ENCODE measurements around the gene CFAP52. TPM values are rescaled to one million over a fixed set of nuclear protein-coding genes. Genes with fewer than 3 reads are reported as not detected.

The CFAP52 gene
- total and polyA plus RNA-seq, 2 of the 13 experiments (the other 11 are each of a cell fraction or from before 2014, with no cell fraction given) = not detected

DNA sequence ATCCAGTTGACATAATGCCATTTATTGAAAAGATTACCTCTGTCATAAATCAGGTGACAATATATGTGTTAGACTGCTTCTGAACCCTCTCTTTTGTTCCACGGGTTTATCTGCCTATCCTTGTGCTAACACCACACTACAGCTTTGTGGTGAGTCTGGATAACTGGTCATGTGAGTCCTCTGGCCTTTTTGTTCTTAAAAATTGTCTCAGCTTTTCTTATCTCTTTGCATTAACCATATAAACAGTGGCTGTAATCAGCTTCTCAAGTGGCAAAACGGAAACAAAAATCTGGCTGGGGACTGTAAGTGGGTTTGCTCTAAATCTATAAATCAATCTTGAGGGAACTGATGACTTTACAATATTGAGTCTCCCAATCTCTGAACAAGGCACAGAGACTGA lies 45.4 kb upstream of the CFAP52 start:
- Histone ChIP-seq H3K9ac (ENCODE audit: insufficient read depth, low read depth, low read length) (no peak overlapping the region), H3K4me1 (ENCODE audit: insufficient read depth, low read length) (no peaks in the 10 kb centered on the region), H3K79me2 (ENCODE audit: insufficient read depth, low read length) (no peaks in the 10 kb centered on the region), H3K36me3 (replicated peaks in 1 of 2; ENCODE audit: control insufficient read depth in 1 of 2, insufficient read depth in 2 of 2, low read length in 2 of 2) (no peaks in the 10 kb centered on the region), H3K27me3 (ENCODE audit: control insufficient read depth in 1 of 2, insufficient read depth in 2 of 2, low read length in 2 of 2) (no peaks in the 10 kb centered on the region), H3K4me2 (ENCODE audit: low read depth, low read length) (no peak overlapping the region), H4K20me1 (ENCODE audit: insufficient read depth, low read length) (no peaks in the 10 kb centered on the region), H2AFZ (ENCODE audit: low read length) (no peak overlapping the region), H3K4me3 (replicated peaks in 1 of 3; ENCODE audit: insufficient read depth in 1 of 3, low read depth in 2 of 3, low read length in 3 of 3) (no peak overlapping the region), H3K27ac (ENCODE audit: extremely low read length, insufficient read depth, low read length) (no peak overlapping the region), H3K9me3 (ENCODE audit: low read length) (no peaks in the 10 kb centered on the region)
- in situ Hi-C loops (cut with HindIII; ENCODE audit: extremely low pct_ligation_motif_present, low pct_unique_long_range_greater_than_20kb) (no loop called here), intact Hi-C loops (cut with micrococcal nuclease; ENCODE audit: unreplicated experiment) (no loop called here)
- ATAC-seq = no peak
- WGBS (ENCODE audit: low lambda C conversion rate) = 71% methylated on average over 2 of the region's 2 CpGs
- ChIA-PET POLR2A (no interaction called here), CTCF (ENCODE audit: low intra/inter-chr PET ratio, low total read pairs) (no interaction called here)
- no TSS peak for BruUV-seq (replicated peaks)
- no peak for DNase-seq (ENCODE audit: low spot score)
- no peak for FAIRE-seq
- TF ChIP-seq TBL1XR1 (IDR thresholded peaks at IDR 0.05; ENCODE audit: borderline replicate concordance, low read length, partially characterized antibody) = no peak
- TF ChIP-seq, protein P1, sequence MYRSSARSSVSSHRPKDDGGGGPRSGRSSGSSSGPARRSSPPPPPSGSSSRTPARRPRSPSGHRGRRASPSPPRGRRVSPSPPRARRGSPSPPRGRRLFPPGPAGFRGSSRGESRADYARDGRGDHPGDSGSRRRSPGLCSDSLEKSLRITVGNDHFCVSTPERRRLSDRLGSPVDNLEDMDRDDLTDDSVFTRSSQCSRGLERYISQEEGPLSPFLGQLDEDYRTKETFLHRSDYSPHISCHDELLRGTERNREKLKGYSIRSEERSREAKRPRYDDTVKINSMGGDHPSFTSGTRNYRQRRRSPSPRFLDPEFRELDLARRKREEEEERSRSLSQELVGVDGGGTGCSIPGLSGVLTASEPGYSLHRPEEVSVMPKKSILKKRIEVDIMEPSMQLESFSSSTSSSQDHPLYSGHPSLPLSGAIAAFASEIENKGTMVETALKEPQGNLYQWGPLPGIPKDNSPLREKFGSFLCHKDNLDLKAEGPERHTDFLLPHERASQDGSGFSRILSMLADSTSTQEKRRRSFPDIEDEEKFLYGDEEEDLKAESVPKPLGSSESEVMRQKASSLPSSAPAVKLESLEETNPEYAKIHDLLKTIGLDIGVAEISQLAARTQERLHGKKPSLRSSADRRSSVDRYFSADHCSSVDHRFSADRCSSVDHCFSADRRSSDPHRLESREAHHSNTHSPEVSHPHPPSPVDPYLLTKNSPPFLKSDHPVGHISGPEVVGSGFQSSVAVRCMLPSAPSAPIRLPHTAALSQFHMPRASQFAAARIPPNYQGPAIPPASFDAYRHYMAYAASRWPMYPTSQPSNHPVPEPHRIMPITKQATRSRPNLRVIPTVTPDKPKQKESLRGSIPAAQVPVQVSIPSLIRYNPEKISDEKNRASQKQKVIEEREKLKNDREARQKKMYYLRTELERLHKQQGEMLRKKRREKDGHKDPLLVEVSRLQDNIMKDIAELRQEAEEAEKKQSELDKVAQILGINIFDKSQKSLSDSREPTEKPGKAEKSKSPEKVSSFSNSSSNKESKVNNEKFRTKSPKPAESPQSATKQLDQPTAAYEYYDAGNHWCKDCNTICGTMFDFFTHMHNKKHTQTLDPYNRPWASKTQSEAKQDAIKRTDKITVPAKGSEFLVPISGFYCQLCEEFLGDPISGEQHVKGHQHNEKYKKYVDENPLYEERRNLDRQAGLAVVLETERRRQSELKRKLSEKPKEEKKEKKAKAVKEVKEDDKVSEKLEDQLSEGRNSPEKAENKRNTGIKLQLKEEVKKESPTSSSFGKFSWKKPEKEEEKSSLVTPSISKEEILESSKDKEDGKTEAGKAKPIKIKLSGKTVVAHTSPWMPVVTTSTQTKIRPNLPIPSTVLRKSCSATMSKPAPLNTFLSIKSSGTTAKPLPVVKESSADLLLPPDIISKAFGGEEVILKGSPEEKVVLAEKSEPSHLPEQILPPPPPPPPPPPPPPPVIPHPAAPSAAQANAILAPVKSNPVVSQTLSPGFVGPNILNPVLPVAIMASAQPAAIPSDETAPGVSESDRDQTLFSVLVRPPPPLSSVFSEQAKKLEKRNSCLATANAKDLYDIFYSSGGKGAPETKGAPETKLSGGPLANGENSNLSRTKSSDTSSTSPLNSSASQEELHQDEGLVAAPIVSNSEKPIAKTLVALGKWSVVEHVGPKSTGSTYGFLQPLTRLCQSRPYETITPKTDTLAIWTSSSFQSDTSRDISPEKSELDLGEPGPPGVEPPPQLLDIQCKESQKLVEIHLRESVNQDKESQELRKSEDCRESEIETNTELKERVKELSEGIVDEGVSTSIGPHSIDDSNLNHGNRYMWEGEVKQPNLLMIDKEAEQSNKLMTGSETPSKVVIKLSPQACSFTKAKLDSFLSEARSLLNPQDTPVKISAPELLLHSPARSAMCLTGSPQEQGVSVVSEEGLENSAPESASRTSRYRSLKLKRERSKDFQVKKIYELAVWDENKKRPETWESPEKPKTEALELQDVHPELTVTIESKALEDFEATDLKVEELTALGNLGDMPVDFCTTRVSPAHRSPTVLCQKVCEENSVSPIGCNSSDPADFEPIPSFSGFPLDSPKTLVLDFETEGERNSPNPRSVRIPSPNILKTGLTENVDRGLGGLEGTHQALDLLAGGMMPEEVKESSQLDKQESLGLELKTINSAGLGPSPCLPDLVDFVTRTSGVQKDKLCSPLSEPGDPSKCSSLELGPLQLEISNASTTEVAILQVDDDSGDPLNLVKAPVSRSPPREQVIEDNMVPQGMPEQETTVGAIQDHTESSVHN (CRISPR knock-in tag; IDR thresholded peaks at IDR 0.05) = no peak
- no peak for TF ChIP-seq ATF7 (IDR thresholded peaks at IDR 0.05)
- TF ChIP-seq ATF7 (CRISPR knock-in tag; IDR thresholded peaks at IDR 0.05) = no peak
- TF ChIP-seq DMAP1 (CRISPR knock-in tag; IDR thresholded peaks at IDR 0.05) = no peak
- TF ChIP-seq EZH2 (conservative IDR thresholded peaks at IDR 0.05; ENCODE audit: low read depth, low read length) = no peak
- TF ChIP-seq, protein P2, sequence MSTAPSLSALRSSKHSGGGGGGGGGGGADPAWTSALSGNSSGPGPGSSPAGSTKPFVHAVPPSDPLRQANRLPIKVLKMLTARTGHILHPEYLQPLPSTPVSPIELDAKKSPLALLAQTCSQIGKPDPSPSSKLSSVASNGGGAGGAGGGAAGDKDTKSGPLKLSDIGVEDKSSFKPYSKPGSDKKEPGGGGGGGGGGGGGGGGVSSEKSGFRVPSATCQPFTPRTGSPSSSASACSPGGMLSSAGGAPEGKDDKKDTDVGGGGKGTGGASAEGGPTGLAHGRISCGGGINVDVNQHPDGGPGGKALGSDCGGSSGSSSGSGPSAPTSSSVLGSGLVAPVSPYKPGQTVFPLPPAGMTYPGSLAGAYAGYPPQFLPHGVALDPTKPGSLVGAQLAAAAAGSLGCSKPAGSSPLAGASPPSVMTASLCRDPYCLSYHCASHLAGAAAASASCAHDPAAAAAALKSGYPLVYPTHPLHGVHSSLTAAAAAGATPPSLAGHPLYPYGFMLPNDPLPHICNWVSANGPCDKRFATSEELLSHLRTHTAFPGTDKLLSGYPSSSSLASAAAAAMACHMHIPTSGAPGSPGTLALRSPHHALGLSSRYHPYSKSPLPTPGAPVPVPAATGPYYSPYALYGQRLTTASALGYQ (CRISPR knock-in tag; IDR thresholded peaks at IDR 0.05) = no peak
- no peak for TF ChIP-seq SIN3B (IDR thresholded peaks at IDR 0.05; ENCODE audit: low read length)
- TF ChIP-seq, protein P3, sequence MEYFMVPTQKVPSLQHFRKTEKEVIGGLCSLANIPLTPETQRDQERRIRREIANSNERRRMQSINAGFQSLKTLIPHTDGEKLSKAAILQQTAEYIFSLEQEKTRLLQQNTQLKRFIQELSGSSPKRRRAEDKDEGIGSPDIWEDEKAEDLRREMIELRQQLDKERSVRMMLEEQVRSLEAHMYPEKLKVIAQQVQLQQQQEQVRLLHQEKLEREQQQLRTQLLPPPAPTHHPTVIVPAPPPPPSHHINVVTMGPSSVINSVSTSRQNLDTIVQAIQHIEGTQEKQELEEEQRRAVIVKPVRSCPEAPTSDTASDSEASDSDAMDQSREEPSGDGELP (IDR thresholded peaks at IDR 0.05; ENCODE audit: borderline replicate concordance, low read depth) = no peak
- TF ChIP-seq, protein P4, sequence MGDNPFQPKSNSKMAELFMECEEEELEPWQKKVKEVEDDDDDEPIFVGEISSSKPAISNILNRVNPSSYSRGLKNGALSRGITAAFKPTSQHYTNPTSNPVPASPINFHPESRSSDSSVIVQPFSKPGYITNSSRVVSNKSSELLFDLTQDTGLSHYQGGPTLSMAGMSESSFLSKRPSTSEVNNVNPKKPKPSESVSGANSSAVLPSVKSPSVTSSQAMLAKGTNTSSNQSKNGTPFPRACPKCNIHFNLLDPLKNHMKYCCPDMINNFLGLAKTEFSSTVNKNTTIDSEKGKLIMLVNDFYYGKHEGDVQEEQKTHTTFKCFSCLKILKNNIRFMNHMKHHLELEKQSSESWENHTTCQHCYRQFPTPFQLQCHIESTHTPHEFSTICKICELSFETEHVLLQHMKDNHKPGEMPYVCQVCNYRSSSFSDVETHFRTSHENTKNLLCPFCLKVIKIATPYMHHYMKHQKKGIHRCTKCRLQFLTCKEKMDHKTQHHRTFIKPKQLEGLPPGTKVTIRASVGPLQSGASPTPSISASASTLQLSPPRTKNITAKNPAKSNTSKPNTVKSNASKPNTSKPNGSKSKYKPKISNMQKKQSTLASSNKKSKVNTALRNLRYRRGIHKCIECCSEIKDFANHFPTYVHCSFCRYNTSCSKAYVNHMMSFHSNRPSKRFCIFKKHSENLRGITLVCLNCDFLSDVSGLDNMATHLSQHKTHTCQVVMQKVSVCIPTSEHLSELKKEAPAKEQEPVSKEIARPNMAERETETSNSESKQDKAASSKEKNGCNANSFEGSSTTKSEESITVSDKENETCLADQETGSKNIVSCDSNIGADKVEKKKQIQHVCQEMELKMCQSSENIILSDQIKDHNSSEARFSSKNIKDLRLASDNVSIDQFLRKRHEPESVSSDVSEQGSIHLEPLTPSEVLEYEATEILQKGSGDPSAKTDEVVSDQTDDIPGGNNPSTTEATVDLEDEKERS (CRISPR knock-in tag; IDR thresholded peaks at IDR 0.05) = no peak
- no peak for TF ChIP-seq ZSCAN31 (CRISPR knock-in tag; IDR thresholded peaks at IDR 0.05; ENCODE audit: low read depth)
- no peak for TF ChIP-seq PPARG (CRISPR knock-in tag; conservative IDR thresholded peaks at IDR 0.05)
